HG02943 (cell line): ENCODE measurements around the gene ENPP1.

ENCODE experiments used
- ATAC-seq: cut with Tn5 transposase; IDR thresholded peaks from one replicate; pipeline ENCODE4 v1.9.1; 2021; ENCODE audit warnings: mild to moderate bottlenecking, low read depth, moderate library complexity; ENCODE audit not compliant: unreplicated experiment

ENPP1 gene

GRCh38 chr6:131782764-131783163 is 25.1 kb upstream of the ENPP1 start:
- no peak for ATAC-seq

GRCh38 chr6:131784561-131784960 is 23.3 kb upstream of the ENPP1 start:
- no peak for ATAC-seq

DNA sequence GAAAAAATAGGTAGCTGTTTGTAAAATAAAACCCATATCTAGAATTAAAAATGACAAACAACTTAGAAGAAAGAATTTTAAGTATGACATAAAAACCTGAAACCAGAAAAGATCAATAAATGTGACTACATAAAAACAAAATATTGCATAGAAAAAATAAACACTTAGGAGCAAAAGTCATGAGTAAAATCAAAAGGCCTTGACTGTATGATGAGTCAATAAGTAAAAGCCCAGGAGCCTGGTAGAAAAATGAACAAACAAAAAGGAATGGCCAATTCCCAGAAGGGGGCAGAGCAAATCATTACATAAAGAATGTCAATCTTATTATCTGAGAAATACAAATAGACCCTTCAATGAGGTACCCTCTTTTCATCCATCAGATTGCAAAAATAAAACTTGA is 20.7 kb upstream of the ENPP1 start:
- no peak for ATAC-seq

DNA sequence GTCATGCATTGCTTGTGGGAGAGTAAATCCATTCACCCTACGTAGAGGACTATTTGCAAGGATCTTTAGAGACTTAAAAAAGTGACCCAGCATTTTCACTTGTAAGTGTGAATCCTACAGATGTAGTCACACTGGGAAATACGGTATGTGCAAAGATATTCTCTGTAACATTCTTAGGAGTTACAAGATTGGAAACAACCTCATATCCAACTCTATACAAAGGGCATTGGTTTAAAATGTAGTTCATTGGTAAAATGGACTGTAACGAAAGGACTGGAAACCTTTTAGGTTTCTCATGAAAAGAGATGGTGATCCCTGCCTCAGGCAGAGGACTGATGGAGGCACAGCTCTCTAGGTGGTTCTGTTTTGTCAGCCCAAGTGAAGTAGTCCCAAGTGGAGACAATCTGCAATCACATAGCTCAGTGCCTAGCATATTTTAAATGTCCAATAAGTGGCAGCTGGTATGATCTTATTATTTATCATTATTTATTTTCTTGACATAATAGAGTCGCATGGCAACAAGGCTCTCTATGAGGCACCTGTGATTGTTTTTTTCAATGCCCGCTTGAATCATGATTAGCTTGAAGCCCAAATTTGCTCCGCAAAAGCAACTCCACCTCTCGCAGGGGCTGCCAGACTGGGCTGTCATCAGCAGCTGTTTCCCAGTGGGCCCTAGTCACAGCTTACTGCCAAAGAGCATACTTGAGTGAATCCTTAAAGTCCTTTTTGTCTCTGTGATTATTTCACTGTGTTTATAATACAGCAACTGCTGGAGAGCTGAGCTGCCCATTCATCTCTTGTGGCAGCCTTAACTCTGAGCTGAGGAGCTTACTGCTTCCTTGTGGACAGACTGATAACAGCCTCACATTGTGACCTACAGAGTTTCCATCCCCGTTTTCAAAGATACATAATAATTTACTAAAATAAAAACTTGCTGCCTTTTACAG is 19.8 kb upstream of the ENPP1 start:
- ATAC-seq = no peak

DNA sequence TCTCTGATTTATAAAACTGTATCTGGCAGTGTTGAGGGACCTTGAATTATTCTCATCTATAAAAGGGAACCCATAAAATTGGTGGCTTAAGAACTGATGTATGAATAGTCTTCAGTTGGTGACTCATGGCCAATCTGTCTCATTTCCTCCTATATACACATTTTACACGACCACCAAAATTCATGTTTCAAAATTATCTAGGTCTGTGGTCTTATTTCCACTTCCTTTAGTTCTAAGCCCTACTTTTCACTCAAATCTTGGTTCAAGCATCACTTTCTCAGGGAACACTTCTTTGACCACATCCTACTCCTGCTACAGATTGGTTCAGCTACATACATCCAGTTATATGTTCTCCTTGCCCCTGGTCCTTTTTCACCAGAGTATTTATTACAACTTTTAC is 18.6 kb upstream of the ENPP1 start:
- no peak for ATAC-seq

DNA sequence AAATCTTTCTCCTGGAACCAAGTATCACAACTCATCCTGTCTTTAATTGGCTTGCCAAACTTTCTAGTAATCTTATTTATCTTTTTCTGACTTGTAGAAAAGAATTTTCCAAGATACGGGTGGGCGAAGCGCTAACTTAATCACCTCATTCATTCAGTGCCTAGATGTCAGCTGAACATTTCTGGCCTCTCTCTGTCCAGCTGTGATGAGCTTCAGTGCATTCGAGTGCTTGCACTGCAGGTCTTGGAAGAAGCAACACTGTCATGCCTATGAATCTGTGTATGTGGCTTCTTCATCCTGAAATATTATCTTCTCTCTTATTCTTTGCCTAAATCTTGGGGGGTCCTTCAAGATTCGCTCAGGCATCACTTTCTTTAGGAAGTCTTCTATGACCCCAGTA is 16.3 kb upstream of the ENPP1 start:
- no peak for ATAC-seq

GRCh38 chr6:131792091-131792496 is 15.7 kb upstream of the ENPP1 start:
- no peak for ATAC-seq

GRCh38 chr6:131795366-131795765 is 12.5 kb upstream of the ENPP1 start:
- ATAC-seq = no peak

- no peak for ATAC-seq
Observed at GRCh38 chr6:131802347-131802746, 5.5 kb upstream of the ENPP1 start.

- no peak for ATAC-seq
Observed at GRCh38 chr6:131803007-131803769, 4.6 kb upstream of the ENPP1 start.

DNA sequence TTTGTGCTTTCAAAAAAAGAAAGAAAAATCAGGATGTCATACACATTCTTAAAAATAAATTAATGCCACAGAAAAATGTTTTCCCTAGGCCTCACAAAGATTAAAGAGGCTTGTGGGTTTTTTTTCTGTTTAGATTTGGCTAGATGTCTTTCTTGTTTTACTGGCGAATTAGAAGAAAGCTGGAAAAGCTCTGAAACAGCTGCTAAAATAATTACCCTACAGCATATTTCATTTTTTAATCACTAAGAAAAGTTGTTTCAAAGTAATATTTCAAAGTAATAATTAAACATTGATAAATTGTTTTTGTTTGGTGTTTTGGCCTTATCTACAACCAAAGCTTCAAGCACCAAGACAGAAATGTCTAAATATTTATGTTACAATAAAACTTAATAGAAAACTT is 3.7 kb upstream of the ENPP1 start:
- ATAC-seq = no peak

DNA sequence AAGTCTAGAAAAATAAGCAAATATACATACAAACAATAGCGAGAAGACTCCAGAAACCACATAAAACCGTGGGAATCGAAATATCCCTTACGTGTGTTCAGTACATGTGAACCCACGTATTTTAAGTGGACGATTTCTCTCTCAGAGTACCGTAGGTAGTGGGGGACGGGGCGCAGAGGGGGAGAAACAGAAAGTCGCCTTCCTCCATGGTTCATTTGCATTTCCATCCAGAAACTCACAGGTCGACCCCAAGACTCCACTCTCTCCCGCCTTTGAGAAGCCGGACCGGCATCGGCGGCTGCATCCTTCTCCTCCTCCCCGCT is 538 bp upstream of the ENPP1 start:
- ATAC-seq = no peak

GRCh38 chr6:131808460-131809269 is 845 bp downstream of the ENPP1 start:
- ATAC-seq = no peak

- ATAC-seq = no peak
Observed at GRCh38 chr6:131811500-131811899, 3.7 kb downstream of the ENPP1 start.

DNA sequence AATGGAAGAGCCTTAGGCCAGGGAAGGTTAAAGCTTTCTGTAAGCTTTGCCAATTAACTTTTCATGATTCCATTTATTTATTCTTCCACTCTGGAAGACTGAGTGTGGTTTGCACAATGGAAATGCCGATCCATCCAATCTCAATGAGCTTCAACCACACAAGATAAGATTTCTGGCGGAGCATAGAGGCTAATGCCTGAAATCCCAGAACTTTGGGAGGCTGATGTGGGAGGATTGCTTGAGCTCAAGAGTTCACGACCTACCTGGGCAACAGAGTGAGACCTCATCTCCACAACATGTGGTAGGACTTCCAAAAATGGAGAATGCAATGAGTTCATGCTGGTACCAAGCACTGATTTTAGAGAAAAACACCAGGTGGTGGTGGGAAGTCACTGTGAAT is 6.2 kb downstream of the ENPP1 start:
- ATAC-seq = no peak

GRCh38 chr6:131816869-131817268 is 9.0 kb downstream of the ENPP1 start:
- ATAC-seq = no peak

DNA sequence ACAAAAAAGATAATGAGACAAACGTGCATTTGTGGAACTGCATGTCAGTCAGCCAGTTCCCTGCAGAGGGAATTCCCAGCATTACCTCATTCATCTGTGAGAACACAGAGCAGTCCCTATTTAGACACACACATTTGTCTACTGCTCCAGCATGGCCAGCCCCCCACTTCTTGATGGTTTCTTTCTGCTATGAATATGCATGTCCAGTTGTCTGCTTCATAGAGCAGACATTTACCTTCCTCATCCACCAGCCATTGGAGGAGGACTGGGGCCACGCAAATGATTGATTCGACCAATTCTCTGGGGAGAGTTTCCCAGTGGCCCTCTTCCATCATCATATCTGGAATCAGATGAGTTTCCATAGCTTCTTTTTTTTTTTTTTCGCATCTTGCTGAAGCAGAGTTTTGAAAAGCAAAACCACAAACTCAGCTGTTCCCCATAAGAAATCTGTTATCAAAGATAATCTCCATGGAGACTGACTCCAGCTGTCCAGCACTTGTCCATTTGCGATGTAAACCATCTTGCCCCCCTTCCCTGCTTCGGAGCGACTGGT is 11.8 kb downstream of the ENPP1 start:
- no peak for ATAC-seq

- no peak for ATAC-seq
Observed at GRCh38 chr6:131821010-131821807, 13.4 kb downstream of the ENPP1 start.

DNA sequence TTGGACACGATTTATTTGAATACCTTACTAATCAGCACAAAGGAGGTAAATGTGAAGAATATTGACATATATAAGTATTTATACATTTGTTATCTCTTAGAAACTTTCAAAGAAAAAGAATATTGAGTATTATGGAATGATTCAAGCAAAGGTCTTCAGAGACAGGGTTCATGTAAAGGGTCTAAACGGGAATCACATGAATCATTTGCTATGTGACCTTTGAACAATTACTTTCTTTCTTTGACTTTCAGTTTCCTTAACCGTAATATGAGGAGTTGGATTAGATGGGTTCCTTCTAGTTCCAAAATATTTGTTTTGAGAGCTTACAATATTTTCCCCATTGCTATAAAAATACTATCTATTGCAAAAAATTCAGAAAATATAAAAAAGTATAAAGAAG is 14.3 kb downstream of the ENPP1 start:
- ATAC-seq = no peak
